ENCODE results near the gene FLVCR1. TPM values are rescaled to one million over a fixed set of nuclear protein-coding genes. Genes with fewer than 3 reads are reported as not detected.

The FLVCR1 gene
- total RNA-seq, 1 experiment from 2014 or later, result 19.1 TPM

GRCh38 chr1:212943393-212943710 lies 85.3 kb downstream of the FLVCR1 start:
- no peak for DNase-seq (ENCODE audit: extremely low read depth, low read depth)

GRCh38 chr1:212944229-212944901 lies 86.3 kb downstream of the FLVCR1 start:
- no peak for DNase-seq (ENCODE audit: extremely low read depth, low read depth)

- no peak for DNase-seq (ENCODE audit: extremely low read depth, low read depth)
Observed at GRCh38 chr1:212945056-212945455, 87.0 kb downstream of the FLVCR1 start.

- no peak for DNase-seq (ENCODE audit: extremely low read depth, low read depth)
Observed at GRCh38 chr1:212945463-212946160, 87.5 kb downstream of the FLVCR1 start.

DNA sequence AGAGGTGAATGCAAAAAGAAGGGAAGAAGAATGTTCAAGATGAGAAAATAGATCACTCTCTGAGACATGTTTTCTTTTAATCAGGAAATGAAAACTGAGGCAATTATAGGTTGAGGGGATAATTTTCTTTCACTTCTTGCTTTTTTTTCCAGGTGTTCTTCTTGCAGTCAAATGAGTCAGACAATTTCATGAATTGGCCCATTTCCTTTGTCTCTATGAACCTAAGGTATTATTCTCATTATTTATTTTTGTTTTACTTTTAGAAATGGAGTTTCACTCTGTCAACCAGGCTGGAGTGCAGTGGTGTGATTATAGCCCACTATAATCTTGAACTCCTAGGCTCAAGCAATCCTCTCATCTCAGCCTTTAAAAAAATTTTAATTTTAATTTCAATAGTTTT lies 88.8 kb downstream of the FLVCR1 start:
- DNase-seq (ENCODE audit: extremely low read depth, low read depth), result no peak

Small RNA genes lying within 50 kb of the gene (small RNA-seq; reads per million reads assigned to genes)
- 0 reads per million in 2 experiments for gene AC104333.1
- gene AC104333.2, result 0 reads per million in 2 experiments

Other genes with a start within 250 kb of the FLVCR1 start
- gene ATF3, start 249.5 kb upstream of the FLVCR1 start, total RNA-seq (2014; rRNA removed; shearing (Covaris generic)), result 16.7 and 19.2 TPM in 2 replicates
- 5.3 and 7.6 TPM in 2 replicates for gene BATF3, start 158.4 kb upstream of the FLVCR1 start, total RNA-seq (2014; rRNA removed; shearing (Covaris generic))
- gene NSL1, start 66.5 kb upstream of the FLVCR1 start, total RNA-seq (2014; rRNA removed; shearing (Covaris generic)), result 50.3 and 57.9 TPM in 2 replicates
- gene TATDN3, start 66.4 kb upstream of the FLVCR1 start, total RNA-seq (2014; rRNA removed; shearing (Covaris generic)), result 37.5 and 41.1 TPM in 2 replicates
- not detected in 2 replicates for gene SPATA45, start 10.6 kb upstream of the FLVCR1 start, total RNA-seq (2014; rRNA removed; shearing (Covaris generic))
- 1.3 and 2.8 TPM in 2 replicates for gene VASH2, start 92.3 kb downstream of the FLVCR1 start, total RNA-seq (2014; rRNA removed; shearing (Covaris generic))
- gene ANGEL2, start 157.6 kb downstream of the FLVCR1 start, total RNA-seq (2014; rRNA removed; shearing (Covaris generic)), result 60.6 and 72.2 TPM in 2 replicates
- 33.4 and 34.9 TPM in 2 replicates for gene RPS6KC1, start 193.0 kb downstream of the FLVCR1 start, total RNA-seq (2014; rRNA removed; shearing (Covaris generic))

Measured in NCI-H460 (cell line).